GM13977 (cell line): ENCODE data around the gene GSE1.

Experiments used
- DNase-seq: peaks from one replicate; pipeline ENCODE4 v3.0.0; 2012; ENCODE audit warnings: low spot score
- in situ Hi-C: fragments of 300-500 bp; cut with MboI; formaldehyde crosslinking; loops from one replicate; pipeline ENCODE4 v1.12.0; 2022; ENCODE audit warnings: low sequenced_read_pairs, low pct_unique_long_range_greater_than_20kb, mixed read lengths, inconsistent platforms; ENCODE audit not compliant: unreplicated experiment
- TF ChIP-seq, protein P1 (sequence below): IDR thresholded peaks from 2 replicates; pipeline ENCODE4 v1.5.1; 2012; ENCODE audit warnings: mild to moderate bottlenecking, control low read depth; ENCODE audit not compliant: insufficient read depth; ENCODE audit errors: extremely low read depth, missing control alignments

The GSE1 gene

DNA sequence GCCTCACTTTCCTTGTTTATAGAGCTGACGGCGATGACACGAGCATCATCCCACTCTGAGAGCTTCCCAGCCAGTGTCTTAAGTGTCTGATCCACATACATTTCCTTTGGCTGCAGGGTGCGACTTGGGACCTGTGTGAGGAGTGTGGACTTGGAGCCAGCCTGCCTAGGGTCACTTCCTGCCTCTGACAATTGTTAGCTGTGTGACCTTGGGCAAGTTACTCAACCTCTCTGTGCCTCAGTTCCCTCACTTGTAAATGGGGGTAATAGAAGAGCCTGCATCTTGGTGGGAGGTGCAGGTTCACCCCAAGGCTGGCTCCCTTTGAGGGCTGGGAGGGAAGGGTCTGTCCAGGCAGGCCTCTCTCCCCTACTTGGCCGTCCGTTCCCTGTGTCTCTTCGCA lies 27.4 kb upstream of the GSE1 start:
- no peak for DNase-seq
- TF ChIP-seq, protein P1, sequence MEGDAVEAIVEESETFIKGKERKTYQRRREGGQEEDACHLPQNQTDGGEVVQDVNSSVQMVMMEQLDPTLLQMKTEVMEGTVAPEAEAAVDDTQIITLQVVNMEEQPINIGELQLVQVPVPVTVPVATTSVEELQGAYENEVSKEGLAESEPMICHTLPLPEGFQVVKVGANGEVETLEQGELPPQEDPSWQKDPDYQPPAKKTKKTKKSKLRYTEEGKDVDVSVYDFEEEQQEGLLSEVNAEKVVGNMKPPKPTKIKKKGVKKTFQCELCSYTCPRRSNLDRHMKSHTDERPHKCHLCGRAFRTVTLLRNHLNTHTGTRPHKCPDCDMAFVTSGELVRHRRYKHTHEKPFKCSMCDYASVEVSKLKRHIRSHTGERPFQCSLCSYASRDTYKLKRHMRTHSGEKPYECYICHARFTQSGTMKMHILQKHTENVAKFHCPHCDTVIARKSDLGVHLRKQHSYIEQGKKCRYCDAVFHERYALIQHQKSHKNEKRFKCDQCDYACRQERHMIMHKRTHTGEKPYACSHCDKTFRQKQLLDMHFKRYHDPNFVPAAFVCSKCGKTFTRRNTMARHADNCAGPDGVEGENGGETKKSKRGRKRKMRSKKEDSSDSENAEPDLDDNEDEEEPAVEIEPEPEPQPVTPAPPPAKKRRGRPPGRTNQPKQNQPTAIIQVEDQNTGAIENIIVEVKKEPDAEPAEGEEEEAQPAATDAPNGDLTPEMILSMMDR, result no peak
- in situ Hi-C loops, result no loop called here

DNA sequence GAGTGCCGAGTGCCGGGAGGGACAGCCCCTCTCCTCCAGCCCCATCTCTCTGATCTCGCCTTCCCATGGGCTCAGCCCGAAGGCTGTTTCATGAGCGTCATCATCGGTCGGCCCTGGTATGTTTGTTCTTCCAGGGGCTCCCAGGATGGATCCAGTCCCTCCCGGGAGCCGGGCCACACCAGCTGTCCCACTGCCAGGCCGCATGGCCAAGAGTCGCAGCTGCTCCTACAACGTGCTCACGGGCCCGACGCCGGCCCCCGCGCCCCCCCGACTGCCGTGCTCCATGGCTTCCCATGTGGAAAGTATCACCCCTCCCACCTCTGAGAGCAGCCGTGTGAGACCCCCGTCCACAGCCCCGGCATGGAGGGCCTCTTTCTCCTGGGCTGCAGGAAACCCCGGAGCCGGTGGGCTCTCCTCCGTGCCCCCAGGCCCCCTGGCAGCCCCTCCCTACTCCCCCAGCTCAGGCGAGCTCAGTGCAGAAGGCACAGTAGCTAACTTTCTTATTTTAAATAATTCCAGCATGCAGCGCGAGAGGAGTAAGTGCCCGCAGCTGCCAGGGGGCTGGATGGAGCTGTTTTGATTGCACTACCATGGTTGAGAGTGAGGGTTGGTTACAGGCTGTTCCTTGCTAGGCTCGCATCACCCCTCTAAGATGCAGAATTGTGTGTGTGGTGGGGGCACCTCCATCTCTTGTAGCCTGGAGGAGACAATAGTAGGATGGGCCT lies 26.6 kb upstream of the GSE1 start:
- DNase-seq, result no peak
- TF ChIP-seq, protein P1, result no peak
- in situ Hi-C loops, result no loop called here

DNA sequence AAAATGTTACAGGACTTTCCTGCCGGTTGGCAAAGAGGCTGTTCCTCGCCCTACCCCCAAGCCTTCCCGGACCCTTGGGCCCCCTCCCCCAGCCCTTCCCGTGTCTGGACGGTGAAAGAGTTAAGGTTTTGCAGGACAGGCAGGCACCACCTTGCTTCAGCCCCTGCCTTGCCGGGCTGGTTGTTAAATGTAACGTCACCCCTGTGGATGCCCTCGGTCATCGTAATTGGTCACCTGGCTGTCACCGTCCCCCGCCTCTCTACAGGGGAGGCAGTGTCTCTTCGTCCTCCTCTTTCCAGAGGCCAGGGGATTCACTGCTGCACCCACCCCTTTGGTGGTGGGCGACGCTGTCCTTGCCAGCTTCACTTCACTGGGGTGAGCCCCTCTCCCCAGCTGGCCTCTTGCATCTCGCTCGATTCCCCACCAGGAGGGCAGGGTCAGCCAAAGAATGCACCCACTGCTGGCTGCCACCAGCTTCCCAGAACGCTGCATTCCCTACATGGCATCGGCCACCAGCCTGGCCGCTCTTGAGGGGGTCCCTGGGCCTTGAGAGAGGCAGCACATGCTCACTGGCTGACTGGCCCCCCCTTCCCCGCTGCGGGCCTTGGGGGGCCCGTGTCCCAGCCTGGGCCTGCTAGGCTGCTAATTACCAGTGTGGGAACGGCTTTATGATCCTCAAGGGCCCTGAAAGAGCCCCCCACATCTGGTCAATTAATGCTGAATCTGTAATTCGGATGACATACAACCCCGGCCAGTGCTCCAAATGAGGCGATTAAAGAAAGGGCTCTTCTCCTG lies 25.2 kb upstream of the GSE1 start:
- in situ Hi-C loops, result no loop called here
- no peak for DNase-seq
- TF ChIP-seq, protein P1, result no peak

DNA sequence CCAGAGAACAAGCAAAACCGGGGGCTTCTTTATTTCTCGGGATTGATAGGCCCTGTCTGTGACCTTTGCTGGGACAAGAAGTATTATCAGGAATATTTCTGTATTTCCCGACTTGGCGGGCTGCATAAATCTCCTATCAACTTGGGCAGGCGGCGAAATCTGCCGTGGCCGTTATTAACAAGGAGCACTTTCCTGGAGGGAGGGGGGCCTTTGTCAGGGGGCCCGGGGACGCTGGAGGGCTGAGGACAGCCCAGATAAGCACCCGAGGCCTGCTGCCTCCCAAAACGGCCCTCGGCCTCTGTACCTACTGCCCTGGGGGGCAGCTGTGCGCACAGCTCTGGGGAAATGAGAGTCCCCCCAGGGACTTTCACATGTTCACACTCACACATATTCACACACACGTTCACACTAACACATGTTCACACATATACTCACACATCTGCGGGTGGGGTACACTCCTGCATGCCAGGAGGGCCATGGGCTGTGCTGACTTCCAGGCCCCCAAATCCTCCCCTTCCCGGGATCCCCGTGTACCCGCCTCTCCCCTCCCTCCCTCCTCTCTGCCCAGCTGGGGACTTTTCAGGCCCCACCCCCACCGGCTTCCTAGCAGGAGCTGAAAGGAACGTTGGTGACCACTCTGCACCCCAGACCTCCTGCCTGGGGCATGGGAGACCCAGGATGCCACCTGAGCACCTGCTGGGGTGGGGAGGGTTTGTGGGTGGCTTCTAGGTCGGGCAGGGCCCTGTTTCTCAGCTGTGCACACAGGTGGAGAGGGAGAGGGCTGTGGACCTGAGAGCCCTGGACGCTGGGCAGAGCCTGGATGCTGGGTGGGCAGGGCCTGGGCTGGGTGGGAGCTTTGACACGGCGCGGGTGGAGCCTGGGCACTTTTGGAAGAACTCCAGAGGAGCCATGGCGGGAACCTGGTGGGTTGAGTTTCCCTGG lies 24.3 kb upstream of the GSE1 start:
- no peak for DNase-seq
- in situ Hi-C loops, result no loop called here
- TF ChIP-seq, protein P1, result no peak

DNA sequence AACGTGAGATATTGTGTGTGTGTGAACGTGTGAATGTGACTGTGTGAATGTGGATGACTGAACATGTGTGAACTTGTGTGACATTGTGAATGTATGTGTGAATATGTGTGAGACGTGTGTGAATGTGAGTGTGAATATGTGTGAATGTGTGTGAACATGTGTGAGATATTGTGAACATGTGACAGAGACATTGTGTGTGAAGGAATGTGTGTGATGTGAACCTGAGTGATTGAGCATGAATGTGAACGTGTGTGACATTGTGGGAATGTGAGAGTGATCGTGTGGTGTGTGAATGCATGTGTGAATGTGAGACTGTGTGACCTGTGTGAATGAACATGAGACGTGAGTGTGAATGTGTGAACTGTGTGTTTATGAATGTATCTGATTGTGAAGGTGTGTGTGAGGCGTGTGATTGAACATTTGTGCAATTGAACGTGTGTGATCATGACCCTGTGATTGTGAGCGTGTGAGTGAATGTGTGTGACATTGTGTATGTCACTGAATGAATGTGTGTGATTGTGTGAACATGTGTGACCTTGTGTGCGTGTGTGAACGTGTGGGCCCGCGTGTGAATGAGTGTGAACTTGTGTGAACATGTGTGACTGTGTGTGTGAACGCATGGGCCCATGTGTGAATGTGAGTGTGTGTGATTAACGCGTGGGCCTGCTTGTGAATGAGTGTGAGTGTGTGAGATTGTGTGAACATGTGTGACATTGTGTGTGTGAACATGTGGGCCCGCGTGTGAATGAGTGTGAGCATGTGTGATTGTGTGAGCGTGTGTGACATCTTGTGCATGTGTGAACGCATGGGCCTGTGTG lies 23.2 kb upstream of the GSE1 start:
- TF ChIP-seq, protein P1, result no peak
- in situ Hi-C loops, result no loop called here
- no peak for DNase-seq
